Kidney epithelial cell (primary cell): ENCODE measurements around the gene TSPAN16. TPM values are rescaled to one million over a fixed set of nuclear protein-coding genes. Genes with fewer than 3 reads are reported as not detected.
A peak's percentile ranks its signal among the peaks of the same experiment; 100 is the strongest.

Experiments
- DNase-seq: peaks from one replicate; pipeline ENCODE4 v3.0.0-alpha.2; 2010; ENCODE audit warnings: low read depth
- H3K27me3 ChIP-seq: 2 replicates; pipeline ENCODE4 v1.6.0; 2011; ENCODE audit warnings: low read length; ENCODE audit not compliant: control insufficient read depth, insufficient read depth
- H3K36me3 ChIP-seq: 2 replicates; pipeline ENCODE4 v1.5.1; 2011; ENCODE audit warnings: low read length; ENCODE audit not compliant: control insufficient read depth, insufficient read depth
- H3K4me3 ChIP-seq: 2 replicates; pipeline ENCODE4 v1.5.1; 2011; ENCODE audit warnings: low read depth, mild to moderate bottlenecking, control low read depth, low read length
- CTCF ChIP-seq: IDR thresholded peaks from 2 replicates; pipeline ENCODE4 v1.5.1; 2011; ENCODE audit warnings: mild to moderate bottlenecking, moderate library complexity, low read length, control low read depth, inconsistent platforms; ENCODE audit not compliant: insufficient read depth, poor library complexity, severe bottlenecking
- total RNA-seq: library from RNA; depleted of rRNA; stranded (reverse); fragments of >200 nt; gene quantifications from 2 replicates; pipeline ENCODE4 v1.2.3, GENCODE V29; 2015

TSPAN16 gene
- total RNA-seq, 1 donor from 2014 or later, result not detected

- no peak for DNase-seq
- H3K36me3 ChIP-seq, result peaks cover 1% of the 10 kb centered on the region
- H3K4me3 ChIP-seq, result no peak overlapping the region
- no peak for TF ChIP-seq CTCF
- no peaks in the 10 kb centered on the region for H3K27me3 ChIP-seq
Observed at GRCh38 chr19:11323601-11324078, 27.7 kb downstream of the TSPAN16 start.

- H3K27me3 ChIP-seq, result no peaks in the 10 kb centered on the region
- peaks cover 1% of the 10 kb centered on the region for H3K36me3 ChIP-seq
- no peak for TF ChIP-seq CTCF
- peak; percentile 88 for DNase-seq
- no peak overlapping the region for H3K4me3 ChIP-seq
Observed at GRCh38 chr19:11324079-11324661, 28.2 kb downstream of the TSPAN16 start.

GRCh38 chr19:11324748-11325389 is 28.9 kb downstream of the TSPAN16 start:
- Histone ChIP-seq H3K36me3 (peaks cover 1% of the 10 kb centered on the region), H3K4me3 (no peak overlapping the region), H3K27me3 (no peaks in the 10 kb centered on the region)
- no peak for DNase-seq
- TF ChIP-seq CTCF, result no peak

DNA sequence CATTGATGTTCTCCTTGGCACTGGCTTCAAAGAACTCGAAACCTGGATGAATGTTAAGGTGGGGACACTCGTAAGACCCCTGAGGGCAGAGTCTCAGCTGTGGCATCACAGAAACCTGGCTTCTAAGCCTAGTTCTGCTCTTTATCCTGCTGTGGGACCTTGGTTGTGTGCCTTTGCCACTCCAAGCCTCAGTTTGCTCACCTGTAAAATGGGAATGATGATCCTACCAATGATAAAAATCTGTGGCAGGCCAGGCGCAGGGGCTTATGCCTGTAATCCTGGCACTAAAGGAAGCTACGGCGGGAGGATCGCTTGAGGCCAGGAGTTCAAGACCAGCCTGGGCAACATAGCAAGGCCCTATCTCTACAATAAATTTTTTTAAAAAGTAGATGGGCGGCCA is 29.6 kb downstream of the TSPAN16 start:
- H3K27me3 ChIP-seq, result no peaks in the 10 kb centered on the region
- H3K4me3 ChIP-seq, result no peak overlapping the region
- TF ChIP-seq CTCF, result no peak
- H3K36me3 ChIP-seq, result peaks cover 1% of the 10 kb centered on the region
- DNase-seq, result no peak

- DNase-seq, result no peak
- H3K36me3 ChIP-seq, result peaks cover 2% of the 10 kb centered on the region
- H3K4me3 ChIP-seq, result no peak overlapping the region
- no peaks in the 10 kb centered on the region for H3K27me3 ChIP-seq
- TF ChIP-seq CTCF, result no peak
Observed at GRCh38 chr19:11330127-11330526, 34.2 kb downstream of the TSPAN16 start.
